ENCODE results near the gene ZYG11A.

Gene ZYG11A

DNA sequence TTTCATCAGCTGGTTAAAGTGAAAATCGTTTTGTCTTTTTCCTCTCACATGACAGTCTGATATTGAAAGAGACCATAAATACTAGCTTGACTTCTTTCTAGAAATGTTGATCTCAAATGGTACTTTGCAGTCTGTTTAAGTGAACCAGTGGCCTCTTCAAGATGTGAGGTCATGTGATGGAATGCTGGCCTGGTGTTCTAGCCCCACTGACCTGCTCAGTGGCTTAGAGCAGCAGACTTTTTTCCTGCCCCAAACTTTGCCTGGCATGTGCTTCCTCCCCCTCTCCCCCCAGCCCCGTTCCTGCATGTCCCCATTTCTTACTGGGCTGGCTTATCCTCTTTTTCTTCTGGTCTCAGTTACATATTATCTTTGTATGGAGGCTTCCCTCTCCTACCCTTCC lies 34.3 kb downstream of the ZYG11A start:
- Histone ChIP-seq H3K4me1 (ENCODE audit: low read depth, poor library complexity, severe bottlenecking) (no peaks in the 10 kb centered on the region), H3K27ac (no peak overlapping the region), H3K36me3 (ENCODE audit: insufficient read depth) (peaks cover 12% of the 10 kb centered on the region; the same call in 1 of the 2 replicates), H3K4me2 (no peak overlapping the region), H2AFZ (ENCODE audit: low read depth) (no peak overlapping the region), H3K27me3 (ENCODE audit: insufficient read depth, low read depth) (no peaks in the 10 kb centered on the region), H3K4me3 (IDR thresholded peaks at IDR 0.05; ENCODE audit: insufficient read depth, low read depth, low read length) (no peak overlapping the region), H3K79me2 (ENCODE audit: insufficient read depth, low read depth) (no peaks in the 10 kb centered on the region; the same call in 1 of the 2 replicates), H3K9ac (no peak overlapping the region), H4K20me1 (ENCODE audit: insufficient read depth) (no peaks in the 10 kb centered on the region)
- TF ChIP-seq, protein P1, sequence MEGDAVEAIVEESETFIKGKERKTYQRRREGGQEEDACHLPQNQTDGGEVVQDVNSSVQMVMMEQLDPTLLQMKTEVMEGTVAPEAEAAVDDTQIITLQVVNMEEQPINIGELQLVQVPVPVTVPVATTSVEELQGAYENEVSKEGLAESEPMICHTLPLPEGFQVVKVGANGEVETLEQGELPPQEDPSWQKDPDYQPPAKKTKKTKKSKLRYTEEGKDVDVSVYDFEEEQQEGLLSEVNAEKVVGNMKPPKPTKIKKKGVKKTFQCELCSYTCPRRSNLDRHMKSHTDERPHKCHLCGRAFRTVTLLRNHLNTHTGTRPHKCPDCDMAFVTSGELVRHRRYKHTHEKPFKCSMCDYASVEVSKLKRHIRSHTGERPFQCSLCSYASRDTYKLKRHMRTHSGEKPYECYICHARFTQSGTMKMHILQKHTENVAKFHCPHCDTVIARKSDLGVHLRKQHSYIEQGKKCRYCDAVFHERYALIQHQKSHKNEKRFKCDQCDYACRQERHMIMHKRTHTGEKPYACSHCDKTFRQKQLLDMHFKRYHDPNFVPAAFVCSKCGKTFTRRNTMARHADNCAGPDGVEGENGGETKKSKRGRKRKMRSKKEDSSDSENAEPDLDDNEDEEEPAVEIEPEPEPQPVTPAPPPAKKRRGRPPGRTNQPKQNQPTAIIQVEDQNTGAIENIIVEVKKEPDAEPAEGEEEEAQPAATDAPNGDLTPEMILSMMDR (conservative IDR thresholded peaks at IDR 0.05; ENCODE audit: low read depth, low read length) = no peak

GRCh38 chr1:52877554-52877953 lies 35.0 kb downstream of the ZYG11A start:
- no peaks in the 10 kb centered on the region for H4K20me1 ChIP-seq (ENCODE audit: insufficient read depth)
- no peak overlapping the region for H2AFZ ChIP-seq (ENCODE audit: low read depth)
- H3K9ac ChIP-seq = no peak overlapping the region
- no peak overlapping the region for H3K27ac ChIP-seq
- no peaks in the 10 kb centered on the region for H3K4me1 ChIP-seq (ENCODE audit: low read depth, poor library complexity, severe bottlenecking)
- no peak overlapping the region for H3K4me2 ChIP-seq
- H3K79me2 ChIP-seq (ENCODE audit: insufficient read depth, low read depth) = no peaks in the 10 kb centered on the region; the same call in 1 of the 2 replicates
- H3K27me3 ChIP-seq (ENCODE audit: insufficient read depth, low read depth) = no peaks in the 10 kb centered on the region
- H3K36me3 ChIP-seq (ENCODE audit: insufficient read depth) = peaks cover 12% of the 10 kb centered on the region; the same call in 1 of the 2 replicates
- no peak overlapping the region for H3K4me3 ChIP-seq (IDR thresholded peaks at IDR 0.05; ENCODE audit: insufficient read depth, low read depth, low read length)
- TF ChIP-seq, protein P1 (conservative IDR thresholded peaks at IDR 0.05; ENCODE audit: low read depth, low read length) = no peak

DNA sequence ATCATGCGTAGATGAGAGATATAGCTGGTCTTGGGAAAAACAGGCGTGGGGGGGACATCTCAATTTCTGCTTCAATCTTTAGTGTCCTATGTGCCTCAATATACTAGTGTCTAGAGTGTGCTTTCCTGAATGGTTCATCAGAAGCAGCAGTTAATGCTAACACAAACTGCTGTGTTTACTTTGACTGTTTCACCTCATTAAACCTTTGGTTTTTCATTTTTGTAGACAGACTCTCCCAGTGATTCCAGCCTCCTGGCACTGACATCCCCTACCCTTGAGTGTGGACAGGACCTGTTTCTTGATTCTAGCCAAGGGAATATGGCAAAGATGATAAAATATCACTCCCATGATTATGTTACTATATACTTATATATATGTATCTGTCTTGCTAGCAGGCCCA lies 37.6 kb downstream of the ZYG11A start:
- Histone ChIP-seq H3K4me1 (ENCODE audit: low read depth, poor library complexity, severe bottlenecking) (no peaks in the 10 kb centered on the region), H3K4me3 (IDR thresholded peaks at IDR 0.05; ENCODE audit: insufficient read depth, low read depth, low read length) (no peak overlapping the region), H3K4me2 (no peak overlapping the region), H3K27me3 (ENCODE audit: insufficient read depth, low read depth) (no peaks in the 10 kb centered on the region), H3K36me3 (ENCODE audit: insufficient read depth) (peaks cover 9% of the 10 kb centered on the region; the same call in 1 of the 2 replicates), H3K9ac (no peak overlapping the region), H2AFZ (ENCODE audit: low read depth) (no peak overlapping the region), H3K79me2 (ENCODE audit: insufficient read depth, low read depth) (no peaks in the 10 kb centered on the region), H3K27ac (no peak overlapping the region), H4K20me1 (ENCODE audit: insufficient read depth) (no peaks in the 10 kb centered on the region)
- TF ChIP-seq, protein P1 (conservative IDR thresholded peaks at IDR 0.05; ENCODE audit: low read depth, low read length) = no peak

GRCh38 chr1:52887483-52887882 lies 44.9 kb downstream of the ZYG11A start:
- no peaks in the 10 kb centered on the region for H3K79me2 ChIP-seq (ENCODE audit: insufficient read depth, low read depth)
- no peaks in the 10 kb centered on the region for H3K27me3 ChIP-seq (ENCODE audit: insufficient read depth, low read depth)
- H4K20me1 ChIP-seq (ENCODE audit: insufficient read depth) = no peaks in the 10 kb centered on the region
- no peak overlapping the region for H3K9ac ChIP-seq
- H3K36me3 ChIP-seq (ENCODE audit: insufficient read depth) = peaks cover 28% of the 10 kb centered on the region
- H3K4me3 ChIP-seq (IDR thresholded peaks at IDR 0.05; ENCODE audit: insufficient read depth, low read depth, low read length) = no peak overlapping the region
- TF ChIP-seq, protein P1 (conservative IDR thresholded peaks at IDR 0.05; ENCODE audit: low read depth, low read length) = no peak
- H3K4me2 ChIP-seq = no peak overlapping the region
- H2AFZ ChIP-seq (ENCODE audit: low read depth) = no peak overlapping the region
- no peaks in the 10 kb centered on the region for H3K4me1 ChIP-seq (ENCODE audit: low read depth, poor library complexity, severe bottlenecking)
- no peak overlapping the region for H3K27ac ChIP-seq

All from KMS-11 (cell line).